Vagina (tissue), 2 donors: ENCODE results near the gene GABRA5.

Experiments
- CTCF ChIP-seq, 3 experiments: fragments of 450-650 bp in 2 of 3; fragments of 200-600 bp in 1 of 3; sonication (generic) in 1 of 3; IDR thresholded peaks; one replicate each; pipeline ENCODE4 v1.5.1; 2017 to 2019; ENCODE audit warnings: antibody characterized with exemption in 3 of 3, mild to moderate bottlenecking in 2 of 3, moderate library complexity in 2 of 3
- POLR2A ChIP-seq, 2 donors: fragments of 450-650 bp; IDR thresholded peaks; one replicate each; pipeline ENCODE4 v1.6.1; 2017; ENCODE audit warnings: antibody characterized with exemption in 2 of 2, mild to moderate bottlenecking in 2 of 2, moderate library complexity in 2 of 2
- POLR2AphosphoS5 ChIP-seq, 2 donors: sonication (generic); formaldehyde crosslinking; IDR thresholded peaks; one replicate each; pipeline ENCODE4 v1.9.0; 2017; ENCODE audit warnings: antibody characterized with exemption in 2 of 2, mild to moderate bottlenecking in 2 of 2, low read depth in 1 of 2; ENCODE audit not compliant: insufficient read depth in 1 of 2

- TF ChIP-seq CTCF (IDR thresholded peaks at IDR 0.05) (no peak), POLR2A (IDR thresholded peaks at IDR 0.05) (no peak), POLR2AphosphoS5 (IDR thresholded peaks at IDR 0.05; ENCODE audit: insufficient read depth in 1 of 2, low read depth in 1 of 2) (no peak)
These were observed 114.6 kb downstream of the GABRA5 start for GRCh38 chr15:26981492-26981891.
